ENCODE measurements around the gene IQUB.

- no peak for TF ChIP-seq POLR2A (IDR thresholded peaks at IDR 0.05; ENCODE audit: low read depth, low read length)
- no peak for TF ChIP-seq CTCF (IDR thresholded peaks at IDR 0.05; ENCODE audit: extremely low read depth in 1 of 2, insufficient read depth in 1 of 2, low read depth in 1 of 2, low read length in 2 of 2)
- TF ChIP-seq POLR2AphosphoS5 (IDR thresholded peaks at IDR 0.05; ENCODE audit: insufficient read depth, low read depth, low read length), result no peak
- no peak for TF ChIP-seq GATA2 (IDR thresholded peaks at IDR 0.05; ENCODE audit: insufficient read depth, insufficient read length, low read depth, low read length)
- TF ChIP-seq MYC (IDR thresholded peaks at IDR 0.05; ENCODE audit: low read depth, low read length), result no peak
- no peak for TF ChIP-seq FOS (IDR thresholded peaks at IDR 0.05; ENCODE audit: borderline replicate concordance, insufficient read depth, low read length)
- no peak for TF ChIP-seq EZH2 (IDR thresholded peaks at IDR 0.05; ENCODE audit: borderline replicate concordance, low read depth, low read length, severe bottlenecking)
- TF ChIP-seq MAX (IDR thresholded peaks at IDR 0.05; ENCODE audit: insufficient read depth, insufficient read length), result no peak
- TF ChIP-seq JUN (IDR thresholded peaks at IDR 0.05; ENCODE audit: borderline replicate concordance, insufficient read depth, insufficient read length, low read depth), result no peak
These were observed 22.6 kb upstream of the IQUB start for GRCh38 chr7:123557016-123557397.

All from endothelial cell of umbilical vein (primary cell).